ENCODE results near the gene SWI5.

DNA sequence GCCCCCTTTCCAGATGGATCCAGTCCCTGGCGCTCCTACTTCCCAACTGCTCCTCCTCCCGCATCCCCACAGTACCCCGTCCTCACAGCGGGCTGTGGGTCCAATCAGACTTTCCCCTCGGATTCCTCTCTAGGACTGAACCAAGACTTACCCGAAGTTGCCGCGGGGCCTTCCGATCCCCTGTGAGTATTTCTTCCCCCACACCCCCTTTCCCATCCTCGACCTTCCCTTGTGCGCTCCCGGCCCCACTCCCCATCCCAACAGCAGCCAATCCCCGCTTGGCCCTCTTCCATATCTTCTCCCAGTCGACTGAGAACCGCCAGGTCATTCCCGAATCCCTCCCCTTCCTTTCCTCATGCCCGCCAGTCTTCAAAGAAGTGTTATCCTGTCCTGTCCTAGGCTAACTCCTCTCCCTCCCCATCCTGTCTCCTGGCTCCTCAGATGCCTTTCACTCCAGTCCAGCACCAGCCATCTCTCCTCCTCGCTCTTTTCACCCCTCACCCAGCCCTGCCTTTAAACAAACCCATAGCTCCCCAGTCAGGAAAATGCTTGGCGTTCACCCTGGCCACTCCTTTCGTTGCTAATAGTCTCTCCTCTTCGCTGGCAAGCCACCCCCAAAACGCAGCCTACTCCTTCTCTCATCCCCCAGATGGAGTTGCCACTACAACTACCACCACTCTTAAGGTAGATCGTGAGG lies 646 bp downstream of the SWI5 start:
- TF ChIP-seq, protein P1, sequence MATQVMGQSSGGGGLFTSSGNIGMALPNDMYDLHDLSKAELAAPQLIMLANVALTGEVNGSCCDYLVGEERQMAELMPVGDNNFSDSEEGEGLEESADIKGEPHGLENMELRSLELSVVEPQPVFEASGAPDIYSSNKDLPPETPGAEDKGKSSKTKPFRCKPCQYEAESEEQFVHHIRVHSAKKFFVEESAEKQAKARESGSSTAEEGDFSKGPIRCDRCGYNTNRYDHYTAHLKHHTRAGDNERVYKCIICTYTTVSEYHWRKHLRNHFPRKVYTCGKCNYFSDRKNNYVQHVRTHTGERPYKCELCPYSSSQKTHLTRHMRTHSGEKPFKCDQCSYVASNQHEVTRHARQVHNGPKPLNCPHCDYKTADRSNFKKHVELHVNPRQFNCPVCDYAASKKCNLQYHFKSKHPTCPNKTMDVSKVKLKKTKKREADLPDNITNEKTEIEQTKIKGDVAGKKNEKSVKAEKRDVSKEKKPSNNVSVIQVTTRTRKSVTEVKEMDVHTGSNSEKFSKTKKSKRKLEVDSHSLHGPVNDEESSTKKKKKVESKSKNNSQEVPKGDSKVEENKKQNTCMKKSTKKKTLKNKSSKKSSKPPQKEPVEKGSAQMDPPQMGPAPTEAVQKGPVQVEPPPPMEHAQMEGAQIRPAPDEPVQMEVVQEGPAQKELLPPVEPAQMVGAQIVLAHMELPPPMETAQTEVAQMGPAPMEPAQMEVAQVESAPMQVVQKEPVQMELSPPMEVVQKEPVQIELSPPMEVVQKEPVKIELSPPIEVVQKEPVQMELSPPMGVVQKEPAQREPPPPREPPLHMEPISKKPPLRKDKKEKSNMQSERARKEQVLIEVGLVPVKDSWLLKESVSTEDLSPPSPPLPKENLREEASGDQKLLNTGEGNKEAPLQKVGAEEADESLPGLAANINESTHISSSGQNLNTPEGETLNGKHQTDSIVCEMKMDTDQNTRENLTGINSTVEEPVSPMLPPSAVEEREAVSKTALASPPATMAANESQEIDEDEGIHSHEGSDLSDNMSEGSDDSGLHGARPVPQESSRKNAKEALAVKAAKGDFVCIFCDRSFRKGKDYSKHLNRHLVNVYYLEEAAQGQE (IDR thresholded peaks at IDR 0.05; ENCODE audit: low read depth), result no peak
- TF ChIP-seq EP300 (IDR thresholded peaks at IDR 0.05; ENCODE audit: borderline replicate concordance), result no peak
- no peak for TF ChIP-seq CEBPB (IDR thresholded peaks at IDR 0.05)
- no peak for TF ChIP-seq RAD21 (IDR thresholded peaks at IDR 0.05; ENCODE audit: low read depth)
- no peak for TF ChIP-seq TAF1 (IDR thresholded peaks at IDR 0.05; ENCODE audit: low read depth)
- no peak for TF ChIP-seq TCF12 (IDR thresholded peaks at IDR 0.05; ENCODE audit: low read depth)
- no peak for TF ChIP-seq CREB1 (IDR thresholded peaks at IDR 0.05; ENCODE audit: low read depth)
- TF ChIP-seq MAX (IDR thresholded peaks at IDR 0.05), result no peak; the same call in 1 of the 2 replicates
- no peak for TF ChIP-seq FOXM1 (IDR thresholded peaks at IDR 0.05; ENCODE audit: borderline replicate concordance, low read depth)

Data from Ishikawa (cell line).